Endothelial cell of umbilical vein (primary cell): ENCODE measurements around the gene FUT2.

Experiments
- CTCF ChIP-seq, 2 donors: IDR thresholded peaks; 1 replicate in 1 of 2; 2 replicates in 1 of 2; pipeline ENCODE4 v1.5.1; 2011; ENCODE audit warnings: low read length in 2 of 2, mild to moderate bottlenecking in 2 of 2, moderate library complexity in 2 of 2, control low read depth in 1 of 2, inconsistent platforms in 1 of 2, low read depth in 1 of 2; ENCODE audit not compliant: insufficient read depth in 1 of 2; ENCODE audit errors: extremely low read depth in 1 of 2
- EZH2 ChIP-seq: IDR thresholded peaks from 2 replicates; pipeline ENCODE4 v1.6.1; 2012; ENCODE audit warnings: borderline replicate concordance, low read depth, mild to moderate bottlenecking, moderate library complexity, low read length, inconsistent platforms; ENCODE audit not compliant: severe bottlenecking
- POLR2A ChIP-seq: IDR thresholded peaks from 2 replicates; pipeline ENCODE4 v1.6.1; 2012; ENCODE audit warnings: low read depth, mild to moderate bottlenecking, control low read depth, low read length

- TF ChIP-seq CTCF (IDR thresholded peaks at IDR 0.05; ENCODE audit: extremely low read depth in 1 of 2, insufficient read depth in 1 of 2, low read depth in 1 of 2, low read length in 2 of 2) (no peak), EZH2 (no peak), POLR2A (no peak)
Observed at GRCh38 chr19:48696353-48697010, 711 bp downstream of the FUT2 start.
